ENCODE data around the gene CFAP90.

The CFAP90 gene

GRCh38 chr5:7795306-7795705 is 55.6 kb downstream of the CFAP90 start:
- peaks cover 2% of the 10 kb centered on the region for H3K4me1 ChIP-seq (ENCODE audit: insufficient read depth, insufficient read length)
- H3K36me3 ChIP-seq (ENCODE audit: insufficient read depth, insufficient read length, low read length), result peaks cover 5% of the 10 kb centered on the region
- H3K4me3 ChIP-seq (ENCODE audit: insufficient read length, low read depth), result no peak overlapping the region
- DNase-seq (ENCODE audit: low read depth, low spot score), result no peak
- H3K27me3 ChIP-seq (ENCODE audit: insufficient read depth, insufficient read length), result no peaks in the 10 kb centered on the region
- no peaks in the 10 kb centered on the region for H3K9me3 ChIP-seq (ENCODE audit: insufficient read depth, low read length)
- no peak overlapping the region for H3K9ac ChIP-seq (ENCODE audit: insufficient read length, low read depth)
- TF ChIP-seq SUZ12 (IDR thresholded peaks at IDR 0.05; ENCODE audit: extremely low read depth, insufficient read depth, insufficient read length) (no peak), YY1 (IDR thresholded peaks at IDR 0.05; ENCODE audit: insufficient read depth, insufficient read length) (no peak), ZNF274 (IDR thresholded peaks at IDR 0.05; ENCODE audit: low read depth, low read length) (no peak)

GRCh38 chr5:7794823-7795222 is 56.1 kb downstream of the CFAP90 start:
- no peak overlapping the region for H3K4me3 ChIP-seq (ENCODE audit: insufficient read length, low read depth)
- no peak overlapping the region for H3K9ac ChIP-seq (ENCODE audit: insufficient read length, low read depth)
- no peaks in the 10 kb centered on the region for H3K27me3 ChIP-seq (ENCODE audit: insufficient read depth, insufficient read length)
- H3K36me3 ChIP-seq (ENCODE audit: insufficient read depth, insufficient read length, low read length), result peaks cover 5% of the 10 kb centered on the region
- DNase-seq (ENCODE audit: low read depth, low spot score), result no peak
- H3K9me3 ChIP-seq (ENCODE audit: insufficient read depth, low read length), result no peaks in the 10 kb centered on the region
- TF ChIP-seq YY1 (IDR thresholded peaks at IDR 0.05; ENCODE audit: insufficient read depth, insufficient read length), result no peak
- no peak for TF ChIP-seq SUZ12 (IDR thresholded peaks at IDR 0.05; ENCODE audit: extremely low read depth, insufficient read depth, insufficient read length)
- TF ChIP-seq ZNF274 (IDR thresholded peaks at IDR 0.05; ENCODE audit: low read depth, low read length), result no peak
- peaks cover 2% of the 10 kb centered on the region for H3K4me1 ChIP-seq (ENCODE audit: insufficient read depth, insufficient read length)

GRCh38 chr5:7794311-7794710 is 56.6 kb downstream of the CFAP90 start:
- peaks cover 5% of the 10 kb centered on the region for H3K36me3 ChIP-seq (ENCODE audit: insufficient read depth, insufficient read length, low read length)
- no peak for DNase-seq (ENCODE audit: low read depth, low spot score)
- no peak for TF ChIP-seq ZNF274 (IDR thresholded peaks at IDR 0.05; ENCODE audit: low read depth, low read length)
- no peak for TF ChIP-seq SUZ12 (IDR thresholded peaks at IDR 0.05; ENCODE audit: extremely low read depth, insufficient read depth, insufficient read length)
- no peak for TF ChIP-seq YY1 (IDR thresholded peaks at IDR 0.05; ENCODE audit: insufficient read depth, insufficient read length)
- H3K9ac ChIP-seq (ENCODE audit: insufficient read length, low read depth), result no peak overlapping the region
- H3K4me3 ChIP-seq (ENCODE audit: insufficient read length, low read depth), result no peak overlapping the region
- H3K9me3 ChIP-seq (ENCODE audit: insufficient read depth, low read length), result no peaks in the 10 kb centered on the region
- H3K27me3 ChIP-seq (ENCODE audit: insufficient read depth, insufficient read length), result no peaks in the 10 kb centered on the region
- H3K4me1 ChIP-seq (ENCODE audit: insufficient read depth, insufficient read length), result peaks cover 2% of the 10 kb centered on the region

DNA sequence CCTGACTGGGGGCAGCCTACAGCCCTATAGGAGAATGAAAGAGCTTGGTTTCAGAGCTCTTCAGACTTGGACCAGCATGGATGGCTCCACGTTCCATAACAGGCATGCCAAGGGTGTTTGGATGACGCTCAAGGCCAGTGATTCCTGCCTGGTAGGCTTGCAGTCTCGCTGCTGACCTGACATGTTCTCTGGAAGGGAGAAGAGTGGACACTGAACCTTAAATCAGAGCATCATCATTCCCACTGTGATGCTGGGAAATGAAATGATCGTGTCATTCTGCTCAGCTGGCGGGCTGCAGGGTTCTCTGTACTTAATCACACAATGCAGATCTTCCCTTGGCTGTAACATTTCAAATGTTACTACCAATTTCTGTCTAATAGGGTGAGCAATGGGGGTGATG is 57.0 kb downstream of the CFAP90 start:
- Histone ChIP-seq H3K9ac (ENCODE audit: insufficient read length, low read depth) (no peak overlapping the region), H3K36me3 (ENCODE audit: insufficient read depth, insufficient read length, low read length) (peaks cover 5% of the 10 kb centered on the region), H3K27me3 (ENCODE audit: insufficient read depth, insufficient read length) (no peaks in the 10 kb centered on the region), H3K4me1 (ENCODE audit: insufficient read depth, insufficient read length) (peaks cover 2% of the 10 kb centered on the region), H3K4me3 (ENCODE audit: insufficient read length, low read depth) (no peak overlapping the region), H3K9me3 (ENCODE audit: insufficient read depth, low read length) (no peaks in the 10 kb centered on the region)
- TF ChIP-seq ZNF274 (IDR thresholded peaks at IDR 0.05; ENCODE audit: low read depth, low read length) (no peak), SUZ12 (IDR thresholded peaks at IDR 0.05; ENCODE audit: extremely low read depth, insufficient read depth, insufficient read length) (no peak), YY1 (IDR thresholded peaks at IDR 0.05; ENCODE audit: insufficient read depth, insufficient read length) (no peak)
- DNase-seq (ENCODE audit: low read depth, low spot score), result no peak

- TF ChIP-seq YY1 (IDR thresholded peaks at IDR 0.05; ENCODE audit: insufficient read depth, insufficient read length) (no peak), ZNF274 (IDR thresholded peaks at IDR 0.05; ENCODE audit: low read depth, low read length) (no peak), SUZ12 (IDR thresholded peaks at IDR 0.05; ENCODE audit: extremely low read depth, insufficient read depth, insufficient read length) (no peak)
- Histone ChIP-seq H3K9me3 (ENCODE audit: insufficient read depth, low read length) (no peaks in the 10 kb centered on the region), H3K4me3 (ENCODE audit: insufficient read length, low read depth) (no peak overlapping the region), H3K9ac (ENCODE audit: insufficient read length, low read depth) (no peak overlapping the region), H3K4me1 (ENCODE audit: insufficient read depth, insufficient read length) (peaks cover 2% of the 10 kb centered on the region), H3K36me3 (ENCODE audit: insufficient read depth, insufficient read length, low read length) (peaks cover 5% of the 10 kb centered on the region), H3K27me3 (ENCODE audit: insufficient read depth, insufficient read length) (no peaks in the 10 kb centered on the region)
- no peak for DNase-seq (ENCODE audit: low read depth, low spot score)
These were observed 61.4 kb downstream of the CFAP90 start for GRCh38 chr5:7789567-7789966.

DNA sequence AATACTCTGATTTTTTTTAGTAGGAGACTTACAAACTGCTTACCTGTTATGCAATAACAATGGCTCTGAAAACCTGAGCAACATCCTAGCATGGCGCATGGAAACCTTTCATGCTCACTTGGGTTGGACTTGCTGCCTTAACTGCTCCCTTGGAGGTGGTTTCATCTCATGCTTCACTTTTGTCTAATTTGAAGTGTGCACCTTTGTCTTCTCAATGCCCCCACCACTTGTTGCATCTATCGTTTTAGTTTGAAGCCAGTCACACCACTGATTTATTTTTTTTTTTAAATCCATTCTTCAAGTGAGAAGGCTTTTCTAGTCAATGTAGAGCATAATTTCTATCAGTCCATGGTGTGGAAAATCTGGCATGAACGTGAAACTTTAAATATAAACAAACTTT is 63.2 kb downstream of the CFAP90 start:
- H3K9me3 ChIP-seq (ENCODE audit: insufficient read depth, low read length), result no peaks in the 10 kb centered on the region
- H3K4me3 ChIP-seq (ENCODE audit: insufficient read length, low read depth), result no peak overlapping the region
- TF ChIP-seq YY1 (IDR thresholded peaks at IDR 0.05; ENCODE audit: insufficient read depth, insufficient read length) (no peak), SUZ12 (IDR thresholded peaks at IDR 0.05; ENCODE audit: extremely low read depth, insufficient read depth, insufficient read length) (no peak), ZNF274 (IDR thresholded peaks at IDR 0.05; ENCODE audit: low read depth, low read length) (no peak)
- DNase-seq (ENCODE audit: low read depth, low spot score), result no peak
- H3K27me3 ChIP-seq (ENCODE audit: insufficient read depth, insufficient read length), result no peaks in the 10 kb centered on the region
- peaks cover 3% of the 10 kb centered on the region for H3K36me3 ChIP-seq (ENCODE audit: insufficient read depth, insufficient read length, low read length)
- H3K4me1 ChIP-seq (ENCODE audit: insufficient read depth, insufficient read length), result no peaks in the 10 kb centered on the region
- no peak overlapping the region for H3K9ac ChIP-seq (ENCODE audit: insufficient read length, low read depth)

- no peak for TF ChIP-seq ZNF274 (IDR thresholded peaks at IDR 0.05; ENCODE audit: low read depth, low read length)
- TF ChIP-seq SUZ12 (IDR thresholded peaks at IDR 0.05; ENCODE audit: extremely low read depth, insufficient read depth, insufficient read length), result no peak
- no peaks in the 10 kb centered on the region for H3K36me3 ChIP-seq (ENCODE audit: insufficient read depth, insufficient read length, low read length)
- no peak overlapping the region for H3K4me3 ChIP-seq (ENCODE audit: insufficient read length, low read depth)
- no peaks in the 10 kb centered on the region for H3K9me3 ChIP-seq (ENCODE audit: insufficient read depth, low read length)
- no peaks in the 10 kb centered on the region for H3K4me1 ChIP-seq (ENCODE audit: insufficient read depth, insufficient read length)
- no peak for DNase-seq (ENCODE audit: low read depth, low spot score)
- no peaks in the 10 kb centered on the region for H3K27me3 ChIP-seq (ENCODE audit: insufficient read depth, insufficient read length)
- no peak overlapping the region for H3K9ac ChIP-seq (ENCODE audit: insufficient read length, low read depth)
These were observed 66.1 kb downstream of the CFAP90 start for GRCh38 chr5:7784683-7785380.
